IMR-90 (cell line): ENCODE results near the gene NAT10. TPM values are rescaled to one million over a fixed set of nuclear protein-coding genes. Genes with fewer than 3 reads are reported as not detected.

Source experiments
- ATAC-seq: fragments of 200-7000 bp; cut with Tn5 transposase; 2 replicates; pipeline ENCODE4 v1.9.1; 2020; ENCODE audit warnings: low read depth, mild to moderate bottlenecking, moderate library complexity
- BruUV-seq: library from RNA; stranded (reverse); fragments of 400-500 nt; replicated peaks from 2 replicates; lab custom pipeline; 2021; lab: Mats Ljungman, UMichigan
- CTCF ChIA-PET: fragments of 300-600 bp; formaldehyde crosslinking; extraction: SDS; loops from one replicate; lab custom pipeline; 2021; ENCODE audit warnings: antibody characterized with exemption; lab: Yijun Ruan, JAX
- POLR2A ChIA-PET: fragments of 300-600 bp; sonication (Branson Sonifier 250); formaldehyde crosslinking; loops from one replicate; lab custom pipeline; 2022; ENCODE audit warnings: antibody characterized with exemption; ENCODE audit not compliant: unreplicated experiment; lab: Charles Lee
- DNase-seq: peaks from one replicate; pipeline ENCODE4 v3.0.0; 2013
- H2AFZ ChIP-seq: replicated peaks from 2 replicates; pipeline ENCODE3; 2013; ENCODE audit warnings: low read length, mild to moderate bottlenecking; ENCODE audit not compliant: poor library complexity
- H2AK5ac ChIP-seq: 2 replicates; pipeline ENCODE4 v1.6.1; 2013; ENCODE audit warnings: low read depth, low read length, inconsistent platforms
- H2AK9ac ChIP-seq: replicated peaks from 2 replicates; pipeline ENCODE3; 2013; ENCODE audit warnings: mild to moderate bottlenecking, low read depth, low read length, moderate library complexity; ENCODE audit not compliant: poor library complexity
- H2BK120ac ChIP-seq: 2 replicates; pipeline ENCODE4 v1.6.1; 2013; ENCODE audit warnings: low read depth, low read length, inconsistent platforms
- H2BK15ac ChIP-seq: 3 replicates; pipeline ENCODE4 v1.6.1; 2013; ENCODE audit warnings: low read depth, low read length, inconsistent platforms
- H2BK20ac ChIP-seq: 2 replicates; pipeline ENCODE4 v1.6.1; 2013; ENCODE audit warnings: low read depth, mild to moderate bottlenecking, inconsistent platforms, low read length, moderate library complexity
- H2BK5ac ChIP-seq: 2 replicates; pipeline ENCODE4 v1.6.1; 2013; ENCODE audit warnings: mild to moderate bottlenecking, low read depth, low read length, inconsistent platforms; ENCODE audit not compliant: poor library complexity, severe bottlenecking
- H3K14ac ChIP-seq: replicated peaks from 2 replicates; pipeline ENCODE4 v1.6.1; 2013; ENCODE audit warnings: low read depth, low read length, inconsistent platforms
- H3K18ac ChIP-seq: 2 replicates; pipeline ENCODE4 v1.6.1; 2013; ENCODE audit warnings: low read depth, low read length, control low read depth
- H3K23ac ChIP-seq: 2 replicates; pipeline ENCODE4 v1.6.1; 2013; ENCODE audit warnings: low read depth, low read length, inconsistent platforms
- H3K27ac ChIP-seq: 2 replicates; pipeline ENCODE4 v1.5.1; 2013; ENCODE audit warnings: mild to moderate bottlenecking, control low read depth, low read length; ENCODE audit not compliant: insufficient read depth
- H3K27me3 ChIP-seq: 2 replicates; pipeline ENCODE4 v1.6.1; 2013; ENCODE audit warnings: low read length; ENCODE audit not compliant: control insufficient read depth, insufficient read depth
- H3K36me3 ChIP-seq: 2 replicates; pipeline ENCODE4 v1.6.1; 2013; ENCODE audit warnings: low read length, mixed read lengths; ENCODE audit not compliant: control insufficient read depth, insufficient read depth
- H3K4ac ChIP-seq: 2 replicates; pipeline ENCODE4 v1.6.1; 2013; ENCODE audit warnings: low read depth, low read length, inconsistent platforms
- H3K4me1 ChIP-seq: 2 replicates; pipeline ENCODE4 v1.6.1; 2013; ENCODE audit warnings: low read length, mixed read lengths; ENCODE audit not compliant: control insufficient read depth, insufficient read depth
- H3K4me2 ChIP-seq: 2 replicates; pipeline ENCODE4 v1.6.1; 2013; ENCODE audit warnings: low read depth, mild to moderate bottlenecking, control low read depth, low read length, moderate library complexity
- H3K4me3 ChIP-seq: 2 replicates; pipeline ENCODE4 v1.5.1; 2013; ENCODE audit warnings: low read depth, mild to moderate bottlenecking, control low read depth, low read length, moderate library complexity; ENCODE audit not compliant: insufficient read depth
- H3K56ac ChIP-seq: 2 replicates; pipeline ENCODE4 v1.6.1; 2013; ENCODE audit warnings: low read length, inconsistent platforms; ENCODE audit not compliant: insufficient read depth; ENCODE audit errors: extremely low read depth
- H3K79me1 ChIP-seq, 2 experiments: 2 replicates each; pipeline ENCODE4 v1.6.1; 2013; ENCODE audit warnings: low read length in 2 of 2, inconsistent platforms in 1 of 2, low read depth in 1 of 2
- H3K9ac ChIP-seq: 2 replicates; pipeline ENCODE4 v1.6.1; 2013; ENCODE audit warnings: low read depth, low read length, control low read depth
- H3K9me1 ChIP-seq: 2 replicates; pipeline ENCODE4 v1.6.1; 2013; ENCODE audit warnings: low read length, inconsistent platforms; ENCODE audit not compliant: insufficient read depth
- H3K9me3 ChIP-seq: 2 replicates; pipeline ENCODE4 v1.6.1; 2013; ENCODE audit warnings: low read length; ENCODE audit not compliant: control insufficient read depth, insufficient read depth
- H4K20me1 ChIP-seq: 2 replicates; pipeline ENCODE4 v1.6.1; 2013; ENCODE audit warnings: low read length, inconsistent platforms; ENCODE audit not compliant: insufficient read depth
- H4K5ac ChIP-seq: 2 replicates; pipeline ENCODE4 v1.6.1; 2013; ENCODE audit warnings: mild to moderate bottlenecking, low read depth, low read length, control low read depth
- H4K8ac ChIP-seq, 2 experiments: 2 replicates each; pipeline ENCODE4 v1.6.1; 2013; ENCODE audit warnings: low read depth in 2 of 2, low read length in 2 of 2, control low read depth in 1 of 2, inconsistent platforms in 1 of 2
- H4K91ac ChIP-seq: 2 replicates; pipeline ENCODE4 v1.6.1; 2013; ENCODE audit warnings: low read depth, low read length, inconsistent platforms; ENCODE audit not compliant: insufficient read depth
- ELK1 ChIP-seq: fragments of 150-350 bp; IDR thresholded peaks from 2 replicates; pipeline ENCODE4 v1.6.1; 2016; ENCODE audit warnings: low read depth, mild to moderate bottlenecking, low read length, moderate library complexity, borderline replicate concordance
- MXI1 ChIP-seq: IDR thresholded peaks from 2 replicates; pipeline ENCODE4 v1.6.1; 2012; ENCODE audit warnings: low read depth, mild to moderate bottlenecking, low read length, moderate library complexity, borderline replicate concordance
- WGBS, 2 experiments: methylation state at CpG; one replicate each; pipeline versions ENCODE4 v1.1.5 to v1.1.7; 2013; ENCODE audit warnings: missing lambda C conversion rate in 2 of 2; ENCODE audit not compliant: insufficient read length in 1 of 2; ENCODE audit errors: extremely low coverage in 2 of 2; 5-methylcytosine and 5-hydroxymethylcytosine counted together
- dilution Hi-C: fragments of 300-500 bp; cut with HindIII; formaldehyde crosslinking; loops from one replicate; pipeline ENCODE4 v1.14.3; 2018; ENCODE audit warnings: low sequenced_read_pairs; ENCODE audit not compliant: unreplicated experiment
- in situ Hi-C: fragments of 300-500 bp; cut with MboI; formaldehyde crosslinking; loops from 3 replicates; pipeline ENCODE4 v1.14.3; 2019; ENCODE audit warnings: low sequenced_read_pairs, inconsistent platforms, mixed read lengths
- intact Hi-C: fragments of 100-400 bp; cut with micrococcal nuclease; formaldehyde crosslinking; loops from 2 replicates; pipeline ENCODE4 v1.10.0; 2022
- polyA plus RNA-seq, 3 experiments: library from polyadenylated mRNA; depleted of rRNA; stranded (reverse); fragments of >200 nt; gene quantifications; 2 replicates each; pipeline ENCODE4 v1.2.3, GENCODE V29; 2012; ENCODE audit warnings: low replicate concordance in 1 of 3
- total RNA-seq: library from RNA; depleted of rRNA; stranded (reverse); fragments of >200 nt; gene quantifications from 2 replicates; pipeline ENCODE4 v1.2.3, GENCODE V29; 2012

Gene NAT10
- total and polyA plus RNA-seq, 2 of the 4 experiments (the other 2 are of a cell fraction): 28.1 to 34.8 TPM

- no peaks in the 10 kb centered on the region for H3K9me3 ChIP-seq
- no peak overlapping the region for H3K14ac ChIP-seq
- in situ Hi-C loops (no loop called here), dilution Hi-C loops (no loop called here), intact Hi-C loops (no loop called here)
- H3K18ac ChIP-seq: no peak overlapping the region
- no peaks in the 10 kb centered on the region for H3K27me3 ChIP-seq
- peaks cover 7% of the 10 kb centered on the region for H3K9me1 ChIP-seq
- no peak for DNase-seq
- no peak overlapping the region for H2BK15ac ChIP-seq
- no peak overlapping the region for H2BK20ac ChIP-seq
- H3K4me1 ChIP-seq: no peaks in the 10 kb centered on the region
- no peak overlapping the region for H3K9ac ChIP-seq
- H4K8ac ChIP-seq: no peak overlapping the region
- no peak overlapping the region for H3K4ac ChIP-seq
- H3K23ac ChIP-seq: no peak overlapping the region
- 0 out of 4 replicates have a peak, but pooled peaks cover 4 to 8% of the 10 kb centered on the region in 2 experiments for H3K79me1 ChIP-seq
- ChIA-PET POLR2A (no interaction called here), CTCF (interaction anchor here (1.4 kb wide), 1 partner anchor 16 kb away, joined by 4 read pairs; no protein-coding TSS in a partner anchor)
- 100% methylated on average over 1 of the region's 5 CpGs; no CpG with 5 or more reads in 1 of the 2 experiments for WGBS, 2 experiments
- no peak overlapping the region for H2BK5ac ChIP-seq
- H3K27ac ChIP-seq: no peak overlapping the region
- BruUV-seq: no TSS peak
- no peak overlapping the region for H3K4me3 ChIP-seq
- no peak for ATAC-seq
- no peak overlapping the region for H2AFZ ChIP-seq
- no peak overlapping the region for H3K56ac ChIP-seq
- no peak overlapping the region for H3K4me2 ChIP-seq
- H2AK5ac ChIP-seq: no peak overlapping the region
- no peak overlapping the region for H4K91ac ChIP-seq
- H4K5ac ChIP-seq: no peak overlapping the region
- H2BK120ac ChIP-seq: no peak overlapping the region
- no peak for TF ChIP-seq ELK1
- no peak for TF ChIP-seq MXI1
- H2AK9ac ChIP-seq: no peak overlapping the region
- H3K36me3 ChIP-seq: peaks cover 70% of the 10 kb centered on the region
- no peaks in the 10 kb centered on the region; the same call in 1 of the 2 replicates for H4K20me1 ChIP-seq
These were observed 29.3 kb downstream of the NAT10 start for GRCh38 chr11:34134765-34135164.
